GM21360 (cell line): Measurements from ENCODE around the gene PYM1.
"Not testable (repeated sequence)": the region's sequence is repeated elsewhere in the genome, so short reads cannot be mapped to it uniquely, and the experiment has no call there.

Experiments
- ATAC-seq: cut with Tn5 transposase; IDR thresholded peaks from one replicate; pipeline ENCODE4 v1.9.1; 2021; ENCODE audit warnings: mild to moderate bottlenecking, moderate library complexity; ENCODE audit not compliant: unreplicated experiment

Gene PYM1

DNA sequence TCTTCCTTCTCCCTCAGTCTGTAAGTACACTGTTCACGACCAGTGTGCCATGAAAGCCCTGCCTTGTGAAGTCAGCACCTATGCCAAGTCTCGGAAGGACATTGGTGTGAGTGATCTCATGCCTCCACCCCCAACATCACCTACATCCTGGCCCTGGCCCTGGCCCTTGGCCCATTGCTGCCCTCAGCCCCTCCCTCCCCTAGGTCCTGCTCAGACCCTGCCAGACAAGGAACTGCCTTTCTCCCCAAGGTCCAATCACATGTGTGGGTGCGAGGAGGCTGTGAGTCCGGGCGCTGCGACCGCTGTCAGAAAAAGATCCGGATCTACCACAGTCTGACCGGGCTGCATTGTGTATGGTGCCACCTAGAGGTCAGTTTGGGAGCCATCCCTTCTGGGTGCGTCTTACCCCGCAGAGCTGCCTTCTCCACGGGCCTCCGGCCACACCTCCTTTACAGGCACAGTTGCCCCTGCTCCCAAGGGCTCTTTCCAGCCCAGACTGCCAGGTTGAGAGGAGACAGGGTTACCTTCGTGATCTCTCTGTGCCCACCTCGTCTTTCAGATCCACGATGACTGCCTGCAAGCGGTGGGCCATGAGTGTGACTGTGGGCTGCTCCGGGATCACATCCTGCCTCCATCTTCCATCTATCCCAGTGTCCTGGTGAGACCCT, 12.5 kb upstream of the PYM1 start:
- peak; percentile 90 for ATAC-seq

DNA sequence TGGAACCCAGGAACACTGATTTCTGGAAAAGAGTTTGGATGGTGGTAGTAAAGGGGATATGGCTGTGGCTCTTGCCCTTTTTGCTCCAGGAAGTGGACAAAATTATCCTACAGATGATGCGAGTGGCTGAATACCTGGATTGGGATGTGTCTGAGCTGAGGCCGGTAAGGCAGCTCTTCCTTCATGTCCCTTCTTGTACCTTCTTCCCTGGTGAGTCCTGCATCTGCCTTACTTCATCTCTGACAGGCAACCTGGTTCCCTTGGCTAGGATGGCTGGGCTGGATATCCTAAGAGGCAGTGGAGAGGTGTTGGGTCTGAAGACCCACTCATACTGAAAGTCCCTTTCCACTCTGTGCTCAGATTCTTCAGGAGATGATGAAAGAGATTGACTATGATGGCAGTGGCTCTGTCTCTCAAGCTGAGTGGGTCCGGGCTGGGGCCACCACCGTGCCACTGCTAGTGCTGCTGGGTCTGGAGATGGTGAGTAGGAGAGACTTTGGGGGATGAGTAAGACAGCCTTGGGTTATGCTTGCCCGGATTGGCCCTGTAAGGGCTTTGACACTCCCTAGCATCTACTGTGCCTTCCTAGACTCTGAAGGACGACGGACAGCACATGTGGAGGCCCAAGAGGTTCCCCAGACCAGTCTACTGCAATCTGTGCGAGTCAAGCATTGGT, 11.3 kb upstream of the PYM1 start:
- ATAC-seq = no peak

DNA sequence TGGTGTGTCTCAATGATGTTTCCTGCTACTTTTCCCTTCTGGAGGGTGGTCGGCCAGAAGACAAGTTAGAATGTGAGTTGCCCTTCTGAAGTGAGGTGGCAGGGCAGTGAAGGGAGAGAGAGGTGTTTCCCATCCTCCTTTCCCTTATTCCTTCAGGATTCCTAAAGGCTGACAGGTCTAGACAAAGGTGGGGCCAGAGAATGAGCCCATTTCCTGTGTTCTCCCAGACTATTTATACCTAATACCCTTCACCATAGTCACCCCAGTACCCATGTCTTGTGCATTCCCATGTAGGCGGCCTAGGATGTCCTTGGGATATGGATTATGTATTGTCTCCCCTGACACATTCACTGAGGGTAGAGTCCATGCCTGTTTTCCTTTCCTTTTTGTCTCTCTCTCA, 10.3 kb upstream of the PYM1 start:
- no peak for ATAC-seq

DNA sequence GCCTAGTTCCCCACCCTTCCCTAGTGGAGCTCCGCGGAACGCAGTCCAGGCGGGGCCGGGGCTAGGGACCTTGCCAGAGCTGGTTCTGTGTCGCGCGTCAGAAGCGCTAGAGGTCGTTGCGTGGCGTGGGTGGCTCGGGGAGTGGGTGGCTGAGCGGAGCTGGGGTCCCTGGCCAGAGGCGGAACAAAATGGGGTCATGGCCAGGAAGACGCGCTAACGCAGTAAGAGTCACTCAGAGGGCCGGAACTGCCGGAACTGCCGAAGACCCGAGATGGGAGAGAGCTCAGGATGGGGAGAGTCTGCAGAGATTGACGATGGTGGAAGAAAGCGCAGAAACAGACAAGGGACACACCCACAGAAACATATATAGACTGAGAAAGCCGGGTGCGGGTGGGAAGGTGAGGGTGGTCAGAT, 8.1 kb upstream of the PYM1 start:
- ATAC-seq = no peak

DNA sequence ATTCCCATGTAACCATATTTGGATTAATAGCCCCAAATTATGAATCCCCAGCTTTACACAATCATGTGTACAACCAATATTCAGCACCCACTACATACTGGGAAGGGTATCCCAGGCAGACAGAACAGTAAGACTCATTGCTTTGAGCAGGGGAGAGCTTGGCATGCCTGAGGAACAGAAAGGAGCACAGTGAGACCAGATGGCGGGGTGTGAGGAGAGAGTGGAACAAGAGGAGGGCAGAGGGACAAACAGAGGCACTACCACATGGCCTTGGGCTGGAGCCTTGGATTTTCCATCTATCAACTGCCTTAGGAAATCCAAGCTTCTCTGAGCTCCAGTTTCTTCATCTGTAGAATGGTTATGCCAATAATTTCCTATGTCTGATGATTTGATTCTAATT, 7.1 kb upstream of the PYM1 start:
- ATAC-seq = no peak

DNA sequence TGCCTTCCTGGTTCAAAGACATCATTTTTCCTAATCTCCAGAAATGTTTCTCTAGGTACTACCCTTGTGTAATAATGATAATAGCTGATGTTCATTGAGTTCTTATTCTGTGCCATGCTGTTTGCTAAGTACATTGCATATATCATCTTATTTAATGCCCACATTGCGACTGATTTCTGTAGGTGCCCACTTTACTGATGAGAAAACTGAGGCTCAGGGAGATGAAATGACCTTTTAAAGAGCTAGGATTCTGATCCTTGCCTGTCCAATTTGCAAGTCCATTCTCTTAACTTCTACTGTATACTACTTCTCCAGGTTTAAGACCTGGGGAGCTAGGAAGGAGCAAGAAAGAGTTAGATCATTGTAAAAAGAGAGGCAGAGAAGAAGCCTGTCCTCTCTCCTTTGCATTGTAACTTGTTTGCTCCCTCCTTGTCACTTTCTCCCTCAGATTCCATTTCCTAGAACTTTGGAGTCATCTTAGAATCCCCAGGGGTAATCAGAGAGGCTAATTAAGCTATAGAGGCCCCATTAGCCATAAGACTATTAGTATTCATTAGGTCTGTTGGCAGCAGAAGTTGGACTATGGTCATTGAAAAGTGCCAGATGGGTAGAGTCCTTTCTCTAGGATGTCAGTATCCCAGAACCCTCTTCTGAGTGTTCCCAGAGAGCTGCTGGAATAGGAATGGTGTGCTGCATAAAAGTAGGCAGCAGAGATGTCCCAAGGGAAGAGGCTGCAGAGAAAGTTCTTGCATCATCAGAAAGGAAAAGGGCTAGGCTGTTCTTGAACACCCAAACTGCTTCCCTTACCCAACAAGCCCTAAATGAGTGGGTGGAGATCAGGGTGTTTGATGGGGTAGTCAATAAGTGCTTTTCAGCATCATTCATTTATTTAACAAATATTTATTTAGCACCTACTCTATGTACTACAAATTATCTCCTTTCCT, 6.4 kb upstream of the PYM1 start:
- no peak for ATAC-seq

DNA sequence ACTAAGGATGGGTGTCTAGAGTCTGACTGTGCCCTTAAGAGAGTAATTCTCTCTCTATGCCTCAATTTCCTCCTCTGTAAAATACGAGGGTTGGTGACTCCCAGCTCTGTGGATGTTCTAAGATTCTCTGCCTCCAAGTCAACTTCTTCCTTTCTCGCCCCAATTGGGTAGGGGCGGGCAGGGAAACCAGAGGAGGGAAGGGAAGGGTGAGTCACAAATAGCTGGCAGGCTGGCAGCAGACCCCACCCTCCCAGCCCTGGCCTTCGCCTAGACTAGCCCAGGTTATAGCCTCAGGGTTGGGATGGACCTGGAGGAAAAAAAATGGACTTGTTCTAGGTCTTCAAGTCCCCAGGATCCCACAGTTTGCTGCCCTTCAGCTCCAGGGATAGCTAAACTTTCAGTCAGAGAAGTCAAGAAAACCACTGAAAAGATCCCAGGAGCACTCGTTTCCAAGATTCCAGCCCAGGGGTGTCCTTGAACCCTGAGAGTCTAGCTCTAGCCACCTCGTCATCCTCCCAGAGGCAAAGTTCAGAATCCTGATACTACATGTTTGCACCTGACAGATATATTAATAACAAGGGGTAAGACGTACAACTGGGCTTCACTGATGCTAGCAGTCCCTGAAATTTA, 5.6 kb upstream of the PYM1 start:
- no peak for ATAC-seq

DNA sequence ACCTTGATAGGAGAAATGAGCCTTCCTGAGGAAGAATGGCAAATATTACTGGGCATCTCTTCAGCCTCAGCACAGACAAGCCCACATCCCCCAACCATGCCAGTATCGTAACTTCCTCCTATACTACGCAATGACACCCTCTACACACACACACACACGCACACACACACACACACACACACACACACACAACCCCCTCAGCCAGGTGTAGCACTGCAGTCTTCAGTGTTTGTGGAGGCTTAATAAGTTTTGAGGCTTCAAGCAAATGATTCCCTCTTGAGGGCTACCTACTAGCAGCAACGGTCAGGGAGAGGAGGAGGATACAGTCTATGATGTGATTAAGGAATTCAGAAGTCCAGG, 4.8 kb upstream of the PYM1 start:
- no peak for ATAC-seq

DNA sequence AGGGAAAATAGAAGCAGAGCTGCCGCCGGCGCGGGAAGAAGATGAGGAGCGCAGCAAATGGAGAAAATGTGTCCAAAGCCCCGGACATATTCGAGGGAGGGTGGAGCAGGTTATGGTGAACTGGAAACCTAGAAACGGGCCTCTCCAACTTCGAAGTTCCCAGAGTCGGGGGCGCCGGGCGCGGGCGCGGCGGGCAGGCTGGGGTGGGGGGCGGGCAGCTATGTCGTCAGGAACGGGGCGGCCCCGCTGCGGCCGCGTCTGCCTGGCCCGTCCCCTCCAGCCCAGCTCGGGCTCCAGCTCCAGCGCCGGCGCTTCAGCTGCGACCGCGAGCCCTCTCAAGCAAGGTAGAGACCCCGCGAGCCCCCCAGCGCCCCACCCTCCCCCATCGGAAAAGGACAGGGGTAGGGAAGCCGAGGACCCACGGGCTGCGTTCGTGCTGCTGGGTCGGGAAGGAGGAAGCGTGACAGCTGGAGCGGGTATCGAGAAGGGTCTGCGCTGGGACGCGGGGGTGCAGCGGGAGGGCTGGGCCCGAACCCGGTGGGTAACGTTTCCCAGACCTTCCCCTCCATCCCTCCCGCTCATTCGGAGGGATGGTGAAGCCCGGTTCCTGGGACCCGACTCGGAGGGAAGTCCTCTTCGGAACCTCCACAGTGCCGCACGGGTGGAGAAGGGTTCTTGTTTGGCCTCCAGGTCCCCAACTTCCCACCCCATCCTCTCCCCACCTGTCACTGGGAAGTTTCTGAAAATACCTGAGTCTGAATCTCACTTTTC, 4.3 kb upstream of the PYM1 start:
- ATAC-seq = no peak

DNA sequence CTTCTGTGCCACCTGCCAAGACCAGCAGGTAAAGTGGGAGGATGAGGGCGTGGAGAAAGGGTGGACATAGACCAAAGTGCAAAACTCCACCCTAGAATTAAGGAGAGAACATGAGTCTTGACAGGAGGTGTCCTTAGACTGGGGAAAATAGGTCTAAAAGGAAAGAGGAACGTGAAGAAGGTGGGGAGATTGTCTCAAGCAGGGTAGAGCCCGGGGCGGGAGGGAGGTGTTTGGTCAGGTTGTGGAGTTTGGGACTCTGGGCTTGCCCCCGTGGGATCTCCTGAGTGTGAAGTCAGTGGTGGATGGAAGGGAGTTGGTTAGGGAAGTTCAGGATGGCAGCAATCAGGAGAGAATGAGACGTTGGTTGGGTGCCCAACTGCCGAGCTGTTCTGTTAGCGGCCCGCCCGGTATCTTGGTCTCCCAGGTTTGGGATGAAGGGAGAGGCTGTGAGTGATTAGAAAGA, 3.7 kb upstream of the PYM1 start:
- ATAC-seq = no peak

DNA sequence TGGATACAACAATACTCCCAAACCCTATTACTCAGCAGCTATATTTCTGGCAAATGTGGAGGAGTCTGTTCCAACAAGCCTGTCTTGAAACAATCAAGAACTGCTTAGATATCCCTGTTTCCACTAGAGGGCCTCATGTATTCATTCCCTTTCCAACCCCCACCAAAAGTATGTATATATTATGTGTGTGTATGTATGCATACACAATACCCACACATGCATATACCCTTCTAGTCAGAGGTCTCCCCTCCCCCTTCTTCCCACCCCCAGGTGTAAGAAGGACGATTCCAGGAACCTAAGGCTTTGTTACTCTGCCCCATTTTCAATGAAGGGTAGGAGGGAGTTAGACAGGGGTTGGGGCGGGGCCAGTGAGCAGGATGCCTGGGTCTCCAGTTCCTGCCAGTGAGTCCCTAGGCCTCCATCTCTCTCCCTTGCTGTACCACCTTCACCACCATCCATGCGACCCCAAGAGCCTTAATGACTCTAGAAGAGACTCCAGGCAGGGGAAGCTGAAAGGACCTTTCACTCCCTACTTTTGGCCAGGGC, 3.1 kb upstream of the PYM1 start, which contains the start of gene DGKA:
Gene DGKA (plus strand): TSS at position 392 of the 546 bp plus-strand sequence. CDS start 5,342 bp downstream, outside the sequence.
- no peak for ATAC-seq

DNA sequence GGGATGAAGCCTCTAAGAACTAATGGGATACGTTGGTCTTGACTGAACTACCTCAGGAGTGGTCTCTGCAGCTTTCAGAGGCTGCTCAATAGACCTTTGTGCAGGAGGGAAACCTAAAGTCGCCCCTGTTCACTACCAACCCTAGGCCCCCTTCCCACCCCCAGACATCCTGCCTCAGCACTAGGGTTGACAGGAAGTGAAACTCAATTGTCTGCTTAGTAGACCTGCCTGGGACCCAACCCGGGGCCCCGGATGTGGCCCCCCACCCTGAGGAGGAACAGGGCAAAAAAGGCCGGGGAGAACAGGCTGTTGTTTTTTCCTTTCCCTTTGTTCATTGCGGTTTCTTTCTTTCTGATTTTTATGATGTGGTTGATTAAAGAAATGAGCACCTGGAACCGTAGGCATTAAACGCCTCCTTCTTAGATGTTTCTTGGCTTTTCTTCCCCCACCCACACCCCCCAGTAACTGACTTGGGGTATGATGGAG, 1.7 kb upstream of the PYM1 start:
- peak; percentile 38 for ATAC-seq

DNA sequence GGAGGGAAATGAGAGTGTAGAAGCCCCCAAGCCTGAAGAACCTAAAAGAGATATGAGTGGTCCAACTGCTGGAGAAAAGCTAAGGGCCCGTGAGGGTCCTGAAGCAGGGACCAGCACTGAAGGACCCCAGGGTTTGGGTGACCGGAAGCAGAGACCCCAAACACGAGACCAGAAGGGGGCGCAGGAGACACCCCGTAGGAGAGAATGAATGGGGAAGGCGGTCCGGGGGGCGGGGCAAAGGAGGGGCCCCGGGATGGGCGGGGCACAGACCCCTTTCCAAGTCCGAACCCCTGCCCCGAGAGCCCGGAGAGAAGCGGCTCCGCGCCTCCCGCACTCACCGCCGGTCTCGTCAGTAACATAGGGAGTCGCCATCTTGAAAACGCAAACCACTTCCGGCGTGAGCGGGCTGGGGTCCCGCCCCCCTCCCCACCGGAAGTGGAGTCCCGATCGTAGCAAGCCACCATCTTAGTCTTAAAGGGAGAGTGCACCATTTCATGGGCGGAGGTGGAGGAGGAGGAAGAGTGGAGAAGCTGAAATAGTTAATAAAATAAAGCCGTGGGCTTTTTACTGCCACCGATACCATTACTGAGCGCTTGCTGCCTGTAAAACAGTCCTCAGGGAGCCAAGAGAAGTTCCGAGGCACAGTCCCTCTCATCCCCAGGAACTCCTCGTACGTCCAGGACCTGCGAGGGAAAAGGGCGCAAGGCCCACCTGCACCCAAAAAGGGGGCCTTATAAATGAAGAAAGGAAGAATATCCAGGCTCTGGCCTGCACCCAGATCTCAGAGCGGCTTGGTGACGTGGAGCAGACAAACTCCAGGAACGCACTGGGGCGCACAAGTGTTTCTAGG, 731 bp downstream of the PYM1 start:
- ATAC-seq = peak; percentile 43

DNA sequence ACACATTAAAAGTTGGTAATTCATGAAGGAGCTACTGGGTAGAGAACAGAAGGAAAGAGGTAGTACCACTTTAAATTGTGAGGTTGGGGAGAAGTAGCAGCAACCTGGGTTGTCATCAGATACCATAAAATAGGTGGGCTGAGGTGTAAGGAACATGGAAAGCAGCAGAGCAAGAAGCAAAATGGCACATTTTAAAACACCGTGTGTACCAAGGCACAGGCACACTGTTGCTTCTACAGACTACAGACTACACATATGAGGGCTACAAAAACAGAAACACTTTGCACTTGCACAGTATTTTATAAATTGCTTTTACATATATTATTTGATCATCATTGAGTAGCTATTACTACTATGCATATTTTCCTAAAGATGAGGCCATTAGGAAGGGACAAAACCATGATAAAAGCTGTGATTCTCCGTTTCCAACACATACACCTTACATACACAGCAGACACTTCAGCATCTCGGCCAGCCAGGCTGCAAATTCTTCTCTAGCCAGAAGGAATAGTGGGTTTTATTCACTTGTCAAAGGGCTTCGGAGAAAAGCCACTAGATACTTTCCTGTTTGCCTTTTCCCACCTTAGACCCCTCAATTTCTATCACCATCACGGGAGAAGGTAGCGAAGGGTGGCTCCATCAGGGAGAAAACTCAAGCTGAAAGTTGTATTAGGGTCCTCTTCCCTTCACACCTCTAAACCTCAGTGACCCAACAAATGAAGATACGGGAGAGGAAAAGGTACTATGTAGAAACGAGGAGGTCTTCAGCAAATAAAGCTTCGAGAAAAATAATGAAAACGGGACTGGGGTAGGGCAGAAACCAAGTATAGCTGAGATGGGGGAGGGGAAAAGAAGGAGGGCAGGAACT, 1.6 kb downstream of the PYM1 start:
- ATAC-seq = no peak

DNA sequence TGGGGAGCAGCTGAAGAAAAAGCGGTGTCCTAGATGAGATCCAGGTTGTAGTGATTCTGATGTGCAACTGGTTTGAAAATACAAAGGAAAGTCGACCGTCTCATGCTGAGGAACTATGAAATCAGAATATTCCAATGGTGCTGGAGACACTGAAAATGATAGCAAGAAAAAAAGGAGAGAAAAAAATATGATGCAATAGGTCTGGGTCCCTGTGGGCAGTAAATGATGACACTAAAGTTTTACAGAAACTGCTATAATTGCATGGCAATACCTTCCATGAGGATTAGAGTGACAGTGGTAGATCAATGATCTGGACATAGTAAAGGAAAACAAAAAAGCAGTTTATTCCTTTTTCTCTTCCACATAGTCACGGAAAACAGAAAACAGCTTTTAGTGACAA, 2.3 kb downstream of the PYM1 start:
- ATAC-seq = no peak

DNA sequence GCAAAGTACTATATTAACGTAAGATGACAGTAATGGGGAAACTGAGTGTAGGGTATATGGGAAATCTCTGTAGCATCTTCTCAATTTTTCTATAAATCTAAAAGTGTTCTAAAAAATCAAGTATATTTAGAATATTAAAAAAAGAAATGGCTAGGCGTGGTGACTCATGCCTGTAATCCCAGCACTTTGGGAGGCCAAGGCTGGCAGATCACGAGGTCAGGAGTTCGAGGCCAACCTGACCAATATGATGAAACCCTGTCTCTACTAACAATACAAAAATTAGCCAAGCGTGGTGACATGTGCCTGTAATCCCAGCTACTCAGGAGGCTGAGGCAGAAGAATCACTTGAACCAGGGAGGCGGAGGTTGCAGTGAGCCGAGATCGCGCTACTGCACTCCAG, 4.0 kb downstream of the PYM1 start:
- ATAC-seq = not testable (repeated sequence)

DNA sequence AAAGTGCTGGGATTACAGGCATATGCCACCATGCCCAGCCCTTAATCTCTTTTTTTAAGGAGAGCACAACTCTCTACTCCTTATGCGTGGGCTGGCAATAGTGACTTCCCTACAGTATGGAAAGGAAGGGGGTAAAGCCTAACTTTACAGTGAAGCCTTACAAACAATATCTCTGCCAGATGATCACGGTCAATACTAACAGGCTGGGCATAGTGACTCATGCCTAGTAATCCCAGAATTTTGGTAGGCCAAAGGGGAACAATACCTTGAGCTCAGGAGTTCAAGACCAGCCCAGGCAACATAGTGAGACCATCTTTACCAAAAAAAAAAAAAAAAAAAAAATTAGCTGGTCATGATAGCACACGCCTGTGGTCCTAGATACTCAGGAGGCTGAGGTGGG, 5.6 kb downstream of the PYM1 start:
- no peak for ATAC-seq

DNA sequence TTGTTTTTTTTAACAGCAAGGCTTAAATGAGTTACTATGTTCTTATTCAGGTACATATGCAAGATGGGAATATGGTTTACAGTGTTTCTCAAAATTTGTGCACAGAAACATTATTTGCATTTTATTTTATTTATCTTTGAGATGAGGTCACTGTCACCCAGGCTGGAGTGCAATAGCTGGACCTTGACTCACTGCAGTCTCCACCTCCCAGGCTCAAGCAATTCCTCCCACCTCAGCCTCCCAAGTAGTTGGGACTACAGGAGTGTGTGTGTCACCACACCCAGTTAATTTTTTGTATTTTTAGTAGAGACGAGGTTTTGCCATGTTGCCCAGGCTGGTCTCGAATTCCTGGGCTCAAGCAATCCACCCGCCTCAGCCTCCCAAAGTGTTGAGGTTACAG, 8.7 kb downstream of the PYM1 start:
- not testable (repeated sequence) for ATAC-seq
